HG03139 (cell line): ENCODE results near the gene COL16A1.
"Not testable (repeated sequence)": the region's sequence is repeated elsewhere in the genome, so short reads cannot be mapped to it uniquely, and the experiment has no call there.

Experiments
- ATAC-seq: cut with Tn5 transposase; IDR thresholded peaks from one replicate; pipeline ENCODE4 v1.9.1; 2021; ENCODE audit not compliant: unreplicated experiment

COL16A1 gene

GRCh38 chr1:31707711-31708110 lies 3.9 kb upstream of the COL16A1 start:
- ATAC-seq, result no peak

- ATAC-seq, result not testable (repeated sequence)
These were observed 3.3 kb upstream of the COL16A1 start for GRCh38 chr1:31707059-31707600.

GRCh38 chr1:31706384-31707058 lies 2.7 kb upstream of the COL16A1 start:
- no peak for ATAC-seq

- ATAC-seq, result no peak
These were observed 1.5 kb upstream of the COL16A1 start for GRCh38 chr1:31705080-31705866.

GRCh38 chr1:31704271-31705079 lies 658 bp upstream of the COL16A1 start:
- no peak for ATAC-seq

DNA sequence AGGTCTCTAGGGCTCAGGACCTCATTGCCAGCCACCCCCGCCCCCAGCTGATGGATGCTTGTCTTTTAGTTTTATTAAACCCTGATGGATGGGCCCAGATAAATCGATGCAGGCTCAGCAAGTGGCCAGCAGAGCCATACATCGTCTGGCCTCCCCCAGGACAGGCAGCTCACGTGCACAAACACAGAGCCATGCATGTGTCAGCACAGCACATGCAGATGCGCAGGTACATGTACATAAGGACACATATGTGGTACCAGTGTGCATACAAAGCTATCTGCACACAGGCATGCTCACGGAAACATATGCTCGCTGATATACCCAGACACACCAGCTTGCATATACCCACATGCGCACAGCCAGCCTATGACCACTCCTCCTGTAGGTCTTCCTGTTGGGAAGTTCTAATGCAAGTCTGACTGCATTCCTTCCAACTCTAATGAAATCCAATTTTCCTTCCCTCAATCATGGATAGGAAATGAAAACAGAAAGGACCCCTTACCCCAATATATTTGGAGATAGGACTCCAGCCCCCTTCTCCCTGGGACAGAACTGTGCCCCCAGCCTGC lies 897 bp downstream of the COL16A1 start:
- no peak for ATAC-seq

DNA sequence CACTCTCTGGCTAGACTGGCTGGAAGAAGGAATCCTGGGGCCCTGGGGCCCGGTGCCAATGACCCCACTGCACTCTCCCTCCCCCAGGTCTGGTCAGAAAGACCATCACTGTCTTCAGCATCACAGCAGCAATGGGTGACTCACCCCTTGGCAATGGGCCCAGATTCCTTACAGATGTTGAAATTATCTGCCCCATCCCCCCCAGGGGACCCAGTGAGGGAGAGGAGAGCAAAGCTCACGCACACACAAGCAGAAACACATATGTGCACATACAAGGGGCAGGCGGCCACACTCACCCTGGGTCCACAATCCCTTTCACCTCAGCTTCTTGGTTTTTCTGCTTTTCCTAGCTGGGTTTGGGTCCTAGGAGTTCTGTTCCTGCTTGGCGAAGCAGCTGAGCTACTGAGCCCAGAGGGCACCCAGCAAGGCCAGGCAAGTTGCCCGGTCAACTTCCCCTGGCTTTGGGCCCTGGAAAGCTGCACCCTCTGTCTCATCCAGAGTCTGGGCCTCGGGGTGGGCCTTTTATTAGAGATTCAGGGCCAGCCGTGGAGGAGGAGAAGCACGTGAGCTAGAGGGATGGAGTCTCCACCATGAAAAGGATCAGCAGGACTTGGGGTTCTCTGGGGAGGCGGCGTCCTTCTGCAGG lies 2.6 kb downstream of the COL16A1 start:
- ATAC-seq, result no peak

GRCh38 chr1:31700468-31701090 lies 3.2 kb downstream of the COL16A1 start:
- ATAC-seq, result no peak

DNA sequence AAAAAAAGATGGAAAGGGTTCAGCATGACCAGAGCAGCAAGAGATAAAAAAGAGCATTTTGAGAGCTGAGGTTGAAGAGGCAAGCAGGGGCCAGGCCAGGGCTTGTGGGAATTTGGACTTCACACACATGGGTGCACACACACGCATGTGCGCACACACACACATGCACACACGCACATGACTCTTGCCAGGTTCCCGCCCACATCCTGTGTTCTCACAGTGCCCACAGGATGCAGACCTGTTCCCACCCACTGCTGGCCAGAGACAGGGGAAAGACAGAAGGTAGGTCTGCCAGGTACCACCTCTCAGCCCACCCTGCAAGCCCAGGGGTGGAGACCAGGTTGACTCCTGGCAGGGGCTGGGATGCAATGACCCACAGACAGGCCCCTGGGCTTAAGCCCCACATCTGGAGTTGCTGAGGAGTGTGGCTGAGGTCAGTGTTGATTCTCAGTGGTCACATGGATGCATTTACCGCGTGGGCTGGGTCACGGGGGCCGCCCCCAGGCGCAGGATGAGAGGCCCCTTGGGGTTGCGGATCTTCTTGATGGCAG lies 4.4 kb downstream of the COL16A1 start:
- ATAC-seq, result no peak

DNA sequence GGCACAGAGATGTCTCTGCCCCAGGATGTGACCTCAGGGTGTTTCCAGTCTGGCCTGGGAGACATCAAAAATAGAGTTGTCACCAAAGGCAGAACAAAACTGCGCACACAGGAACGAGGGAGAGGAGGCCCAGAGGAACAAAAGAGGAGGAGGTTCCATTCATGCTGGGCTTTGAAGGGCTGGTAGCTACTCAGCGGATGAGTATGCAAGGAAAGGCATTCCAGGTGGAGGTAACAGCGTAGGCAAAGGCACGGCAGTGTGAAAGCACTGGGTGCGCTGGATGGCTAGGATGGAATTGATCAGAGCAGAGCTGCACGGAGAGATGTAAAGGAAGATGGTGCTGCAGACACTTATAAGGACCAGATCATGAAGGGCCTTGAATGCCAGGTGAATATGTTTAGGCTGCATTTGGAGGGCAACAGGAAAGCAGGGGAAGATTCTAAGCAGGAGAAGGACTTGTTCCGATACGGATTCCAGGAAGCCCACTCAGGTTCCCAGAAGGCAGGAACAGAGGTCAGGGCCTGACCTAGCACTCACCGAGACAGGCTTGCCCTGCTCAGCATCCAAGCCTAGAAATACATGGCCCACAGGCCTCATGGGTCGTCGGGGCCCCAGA lies 6.3 kb downstream of the COL16A1 start:
- ATAC-seq, result no peak

DNA sequence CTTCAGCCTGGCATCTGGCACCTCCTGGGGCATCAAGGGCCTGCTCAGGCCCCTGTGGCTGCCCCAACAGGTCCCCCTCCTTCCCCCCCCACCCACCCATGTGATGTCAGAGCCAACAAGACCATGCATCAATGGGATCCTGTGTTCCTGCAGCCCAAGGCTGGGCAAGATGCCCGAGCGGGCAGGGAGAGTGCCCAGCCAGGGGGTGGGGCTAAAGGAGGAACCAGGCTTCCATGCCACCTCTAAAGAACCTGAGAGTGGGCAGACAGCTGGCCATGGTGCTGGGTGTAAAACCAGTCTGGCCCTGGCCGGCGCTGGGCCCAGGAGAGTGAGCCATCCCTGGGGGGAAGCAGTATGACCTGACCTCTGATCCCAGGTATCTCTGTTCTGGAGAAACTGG lies 7.6 kb downstream of the COL16A1 start:
- no peak for ATAC-seq

GRCh38 chr1:31695327-31695726 lies 8.5 kb downstream of the COL16A1 start:
- ATAC-seq, result no peak

GRCh38 chr1:31694964-31695313 lies 8.9 kb downstream of the COL16A1 start:
- no peak for ATAC-seq

DNA sequence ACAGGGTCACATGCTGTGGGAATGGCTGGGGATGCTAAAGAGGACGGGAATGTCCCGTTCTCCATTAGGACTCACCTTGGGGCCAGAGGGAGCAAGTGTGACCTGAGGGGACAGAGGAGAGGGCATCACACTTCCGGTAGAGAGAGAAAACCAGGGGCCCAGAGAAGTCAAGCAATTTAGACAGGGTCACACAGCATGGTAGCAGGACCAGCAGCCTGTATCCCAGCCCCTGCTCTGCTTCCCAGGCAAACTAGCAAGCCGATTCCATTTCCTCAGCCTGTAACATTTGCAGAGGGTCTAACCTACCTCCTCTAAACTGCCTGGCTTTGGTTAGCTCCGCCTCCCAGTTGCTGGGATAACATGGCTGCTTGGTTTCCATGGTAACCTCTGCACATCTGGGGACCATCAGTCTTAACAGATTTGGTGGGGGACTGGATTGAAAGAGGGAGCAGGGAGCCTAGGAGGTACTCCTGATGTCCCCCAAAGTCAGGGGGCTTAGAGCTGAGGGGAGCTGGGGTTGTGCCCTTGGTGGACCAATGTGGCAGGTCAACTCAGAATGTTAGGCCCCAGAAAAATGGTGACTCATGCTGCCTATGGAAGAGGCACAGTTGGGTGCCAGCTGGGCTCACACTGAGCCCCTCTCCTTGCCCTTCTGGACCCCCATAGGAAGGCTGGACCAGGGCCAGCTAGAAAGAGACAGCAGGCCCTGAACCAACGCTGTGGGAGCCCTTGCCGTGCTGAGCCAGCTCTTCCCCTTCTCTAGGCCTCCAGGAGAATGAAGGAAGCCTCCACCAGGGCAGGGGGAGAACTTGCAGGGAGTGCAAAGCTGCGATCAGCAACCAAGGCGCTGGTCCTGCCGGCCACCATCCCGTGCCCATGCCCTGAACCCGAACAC lies 9.5 kb downstream of the COL16A1 start:
- ATAC-seq, result no peak

GRCh38 chr1:31693231-31693630 lies 10.6 kb downstream of the COL16A1 start:
- no peak for ATAC-seq

- ATAC-seq, result no peak
These were observed 11.9 kb downstream of the COL16A1 start for GRCh38 chr1:31691951-31692350.

DNA sequence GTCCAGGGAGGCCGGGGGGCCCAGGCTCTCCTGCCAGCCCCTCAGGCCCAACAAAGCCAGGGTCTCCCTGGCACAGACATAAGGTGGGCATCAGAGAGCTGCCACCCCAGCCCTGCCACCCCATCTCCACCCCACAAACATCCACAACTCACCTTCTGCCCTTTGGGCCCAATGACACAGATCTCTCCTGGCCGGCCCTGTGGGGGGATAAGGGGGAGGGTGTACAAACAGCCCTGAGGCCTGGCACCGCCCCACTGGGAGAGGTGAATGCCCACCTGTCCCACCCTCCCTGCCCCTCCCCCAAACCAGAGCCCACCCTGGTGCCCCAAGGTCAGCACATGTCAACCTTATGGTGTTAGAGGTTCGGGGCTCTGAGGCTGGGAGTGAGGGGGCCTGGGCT lies 12.4 kb downstream of the COL16A1 start:
- ATAC-seq, result no peak

- ATAC-seq, result no peak
These were observed 12.9 kb downstream of the COL16A1 start for GRCh38 chr1:31690921-31691320.

DNA sequence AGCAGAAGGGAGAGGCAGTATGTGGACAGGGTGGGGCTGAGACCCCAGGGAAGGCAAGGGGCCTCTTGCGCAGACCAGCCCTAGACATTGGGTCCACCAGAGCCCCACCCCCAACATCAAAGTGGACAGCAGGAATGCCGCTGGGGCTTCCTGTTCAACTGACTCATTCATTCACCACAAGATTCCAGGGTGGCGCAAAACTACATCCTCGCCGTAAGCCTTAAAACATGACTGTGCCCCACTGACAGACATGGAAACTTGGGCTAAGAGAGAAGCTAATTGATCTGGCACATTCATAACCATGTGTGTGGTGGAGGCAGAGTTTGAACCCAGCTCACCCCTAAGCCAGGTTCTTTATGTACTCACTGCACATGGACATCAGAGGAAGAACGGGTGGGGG lies 14.0 kb downstream of the COL16A1 start:
- no peak for ATAC-seq
